HEK293T (cell line): Measurements from ENCODE around the gene KIF5C.

ENCODE experiments used
- ARNT ChIP-seq: fragments of 450-650 bp; IDR thresholded peaks from 2 replicates; pipeline ENCODE4 v1.6.1; 2017; ENCODE audit warnings: mild to moderate bottlenecking
- BHLHE40 ChIP-seq: fragments of 450-650 bp; IDR thresholded peaks from 2 replicates; pipeline ENCODE4 v1.6.1; 2016; ENCODE audit warnings: mild to moderate bottlenecking, moderate library complexity, borderline replicate concordance
- FOXA1 ChIP-seq: fragments of 450-650 bp; IDR thresholded peaks from 2 replicates; pipeline ENCODE4 v1.6.1; 2016; ENCODE audit warnings: mild to moderate bottlenecking
- FOXK2 ChIP-seq: fragments of 450-650 bp; IDR thresholded peaks from 2 replicates; pipeline ENCODE4 v1.6.1; 2016; ENCODE audit warnings: mild to moderate bottlenecking
- FOXM1 ChIP-seq: fragments of 450-650 bp; IDR thresholded peaks from 2 replicates; pipeline ENCODE4 v1.6.1; 2017; ENCODE audit warnings: mild to moderate bottlenecking, borderline replicate concordance
- HDGF ChIP-seq: fragments of 450-650 bp; IDR thresholded peaks from 2 replicates; pipeline ENCODE4 v1.6.1; 2017; ENCODE audit warnings: antibody characterized with exemption, borderline replicate concordance
- L3MBTL2 ChIP-seq: fragments of 450-650 bp; conservative IDR thresholded peaks from 2 replicates; pipeline ENCODE4 v1.6.1; 2016; ENCODE audit warnings: mild to moderate bottlenecking
- NFRKB ChIP-seq: fragments of 450-650 bp; IDR thresholded peaks from 2 replicates; pipeline ENCODE4 v1.6.1; 2016; ENCODE audit warnings: mild to moderate bottlenecking, moderate library complexity
- SP1 ChIP-seq: fragments of 450-650 bp; IDR thresholded peaks from 2 replicates; pipeline ENCODE4 v1.6.1; 2017
- SUZ12 ChIP-seq: fragments of 450-650 bp; IDR thresholded peaks from 2 replicates; pipeline ENCODE4 v1.6.1; 2016; ENCODE audit warnings: mild to moderate bottlenecking
- ZNF384 ChIP-seq: fragments of 450-650 bp; IDR thresholded peaks from 2 replicates; pipeline ENCODE4 v1.6.1; 2016

- TF ChIP-seq FOXM1: no peak
- no peak for TF ChIP-seq SUZ12
- no peak for TF ChIP-seq SP1
- TF ChIP-seq ARNT: no peak
- no peak for TF ChIP-seq FOXA1
- no peak for TF ChIP-seq FOXK2
- no peak for TF ChIP-seq L3MBTL2
- TF ChIP-seq HDGF: no peak
- TF ChIP-seq BHLHE40: no peak
- TF ChIP-seq NFRKB: no peak
- TF ChIP-seq ZNF384: no peak
Observed at GRCh38 chr2:149027590-149028250, 152.7 kb downstream of the KIF5C start.
